Activated CD8-positive, alpha-beta T cell treated with anti-CD3 and anti-CD28 coated beads, Interleukin-2, amount 10 ng/mL, durations not matched to agents 7 days and 5 days (primary cell): ENCODE results near the gene TGFBR1. TPM values are rescaled to one million over a fixed set of nuclear protein-coding genes. Genes with fewer than 3 reads are reported as not detected.

Source experiments
- ATAC-seq: fragments of 150-1000 bp; cut with Tn5 transposase; one replicate; pipeline ENCODE4 v1.10.0; 2021; ENCODE audit warnings: moderate library complexity
- CTCF ChIA-PET: fragments of 350-600 bp; sonication (Branson Sonifier 250); formaldehyde crosslinking; loops from one replicate; lab custom pipeline; 2021; ENCODE audit warnings: antibody characterized with exemption; lab: Charles Lee
- POLR2A ChIA-PET: fragments of 350-600 bp; sonication (Branson Sonifier 250); formaldehyde crosslinking; loops from one replicate; lab custom pipeline; 2021; ENCODE audit warnings: antibody characterized with exemption; lab: Charles Lee
- DNase-seq: peaks from one replicate; pipeline ENCODE4 v3.0.0-alpha.2; 2020
- H3K27ac Mint-ChIP-seq: one replicate; pipeline ENCODE4 v1.8.0; 2021; ENCODE audit warnings: mild to moderate bottlenecking, mixed read lengths
- H3K27me3 Mint-ChIP-seq: one replicate; pipeline ENCODE4 v1.8.0; 2021; ENCODE audit warnings: low read depth, mixed read lengths
- H3K36me3 Mint-ChIP-seq: one replicate; pipeline ENCODE4 v1.8.0; 2021; ENCODE audit warnings: low read depth, mixed read lengths
- H3K4me1 Mint-ChIP-seq: one replicate; pipeline ENCODE4 v1.8.0; 2021; ENCODE audit warnings: low read depth, mixed read lengths
- H3K4me3 Mint-ChIP-seq: one replicate; pipeline ENCODE4 v1.8.0; 2021; ENCODE audit warnings: mild to moderate bottlenecking, mixed read lengths
- H3K9me3 Mint-ChIP-seq: one replicate; pipeline ENCODE4 v1.8.0; 2022; ENCODE audit warnings: mixed read lengths; ENCODE audit not compliant: insufficient read depth
- total RNA-seq, 2 experiments: library from RNA; stranded (reverse); gene quantifications; one replicate each; pipeline ENCODE4 v1.2.3, GENCODE V29; 2021

The TGFBR1 gene
- total RNA-seq = 10 to 100 TPM; 90.1 to 90.9 TPM

DNA sequence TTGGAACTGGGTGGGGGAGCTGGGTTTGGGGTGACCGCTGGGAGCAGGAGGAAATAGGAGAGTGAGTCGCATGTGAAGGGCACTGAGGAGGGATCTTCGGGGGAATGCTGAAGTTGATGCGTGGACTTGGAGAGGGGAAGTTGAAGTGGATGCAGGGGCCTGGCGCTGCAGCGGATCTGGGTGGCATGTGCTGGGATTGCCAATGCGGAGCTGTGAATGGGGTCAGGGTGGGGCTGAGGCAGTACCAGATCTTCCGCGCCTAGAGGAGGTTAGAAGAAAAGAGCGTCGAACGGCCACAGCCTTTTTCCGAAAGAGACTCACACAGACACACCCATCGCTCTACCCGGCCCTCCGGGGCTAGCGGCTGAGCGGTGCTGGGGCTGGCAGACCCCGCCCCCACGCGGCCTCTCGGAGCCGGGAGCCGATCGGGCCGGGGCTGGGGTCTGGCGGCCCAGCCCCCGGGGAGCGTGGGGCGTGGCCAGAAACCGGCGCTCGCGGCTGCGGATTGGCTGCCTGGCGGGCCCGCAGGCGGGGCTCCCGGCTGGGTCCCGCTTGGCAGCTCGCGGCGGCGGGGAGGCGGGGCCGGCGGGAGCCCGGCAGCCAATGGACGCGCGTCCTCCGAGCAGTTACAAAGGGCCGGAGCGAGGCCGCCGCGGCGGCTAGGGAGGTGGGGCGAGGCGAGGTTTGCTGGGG is at the start of gene TGFBR1:
TSS of gene TGFBR1 (plus strand) at position 655 of the 693 bp plus-strand sequence. CDS start 93 bp downstream, outside the sequence.
- DNase-seq (peak; percentile 94), ATAC-seq (peak; percentile 90)
- peaks cover 76% of the 10 kb centered on the region for H3K4me1 Mint-ChIP-seq
- POLR2A ChIA-PET = interaction anchor here (0.6 to 6.9 kb wide), 18 partner anchors 9 to 103 kb away, joined by 3 to 62 read pairs (median 4); no protein-coding TSS in a partner anchor
- peak within 1 kb of the TSS; percentile 92 for H3K27ac Mint-ChIP-seq
- peaks cover 44% of the 10 kb centered on the region for H3K36me3 Mint-ChIP-seq
- H3K9me3 Mint-ChIP-seq = peaks cover 3% of the 10 kb centered on the region
- no peaks in the 10 kb centered on the region for H3K27me3 Mint-ChIP-seq
- CTCF ChIA-PET = interaction anchor here (0.7 to 8.6 kb wide), 18 partner anchors 9 to 105 kb away, joined by 3 to 125 read pairs (median 5); no protein-coding TSS in a partner anchor
- peak within 1 kb of the TSS; percentile 89 for H3K4me3 Mint-ChIP-seq

DNA sequence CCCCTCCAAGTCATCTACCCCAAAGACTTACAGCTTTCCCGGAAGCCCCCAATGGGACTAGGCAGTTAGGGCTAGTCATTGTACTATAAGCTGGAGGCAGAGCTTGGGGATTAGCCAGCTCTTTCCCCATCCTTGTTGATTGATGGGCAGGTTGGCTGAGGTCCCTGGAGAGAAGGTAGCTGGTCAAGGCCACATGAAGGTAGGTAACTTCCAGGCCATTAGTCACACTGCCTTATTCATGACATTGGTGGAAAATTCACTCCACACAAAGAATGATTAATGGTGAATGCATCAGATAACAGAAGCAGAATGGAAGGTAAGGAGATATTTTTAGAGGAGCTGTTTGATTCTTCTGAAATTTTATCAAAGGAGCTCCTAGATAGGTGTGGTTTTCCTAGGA is 49.5 kb upstream of the TGFBR1 start:
- Mint-ChIP-seq H3K9me3 (peaks cover 6% of the 10 kb centered on the region), H3K27me3 (no peaks in the 10 kb centered on the region), H3K36me3 (peaks cover 29% of the 10 kb centered on the region), H3K27ac (no peak overlapping the region), H3K4me1 (peaks cover 81% of the 10 kb centered on the region), H3K4me3 (no peak overlapping the region)
- POLR2A ChIA-PET = interaction anchor here (1.2 to 1.9 kb wide), 2 partner anchors 8 to 49 kb away, joined by 3 to 12 read pairs; partner anchors contain the start of gene TGFBR1
- no peak for ATAC-seq
- no peak for DNase-seq
- CTCF ChIA-PET = interaction anchor here (0.6 to 5.2 kb wide), 11 partner anchors 17 to 804 kb away, joined by 3 to 29 read pairs (median 3); no protein-coding TSS in a partner anchor

DNA sequence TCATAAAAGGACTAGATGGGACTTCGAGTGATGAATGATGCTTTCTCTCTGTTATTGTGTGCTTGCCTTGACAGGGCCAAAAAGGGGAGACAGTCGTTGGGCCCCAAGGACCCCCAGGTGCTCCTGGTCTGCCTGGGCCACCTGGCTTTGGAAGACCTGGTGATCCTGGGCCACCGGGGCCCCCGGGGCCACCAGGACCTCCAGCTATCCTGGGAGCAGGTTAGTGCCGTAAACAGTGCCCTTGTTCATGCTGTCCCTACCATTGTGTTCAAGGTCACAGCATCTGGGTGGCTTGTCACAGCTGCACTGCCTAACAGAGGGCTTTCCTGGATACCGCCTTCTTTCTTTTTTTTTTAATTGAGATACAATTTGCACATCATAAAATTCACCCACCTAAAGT is 48.7 kb upstream of the TGFBR1 start:
- DNase-seq (no peak), ATAC-seq (no peak)
- Mint-ChIP-seq H3K4me1 (peaks cover 86% of the 10 kb centered on the region), H3K4me3 (no peak overlapping the region), H3K27me3 (no peaks in the 10 kb centered on the region), H3K9me3 (peaks cover 6% of the 10 kb centered on the region), H3K36me3 (peaks cover 33% of the 10 kb centered on the region), H3K27ac (peak overlapping the region; percentile 43)
- CTCF ChIA-PET = interaction anchor here (0.9 to 5.2 kb wide), 7 partner anchors 18 to 208 kb away, joined by 3 to 29 read pairs (median 3); no protein-coding TSS in a partner anchor
- POLR2A ChIA-PET = interaction anchor here (1.9 kb wide), 1 partner anchor 48 kb away, joined by 12 read pairs; the partner anchor contains the start of gene TGFBR1

DNA sequence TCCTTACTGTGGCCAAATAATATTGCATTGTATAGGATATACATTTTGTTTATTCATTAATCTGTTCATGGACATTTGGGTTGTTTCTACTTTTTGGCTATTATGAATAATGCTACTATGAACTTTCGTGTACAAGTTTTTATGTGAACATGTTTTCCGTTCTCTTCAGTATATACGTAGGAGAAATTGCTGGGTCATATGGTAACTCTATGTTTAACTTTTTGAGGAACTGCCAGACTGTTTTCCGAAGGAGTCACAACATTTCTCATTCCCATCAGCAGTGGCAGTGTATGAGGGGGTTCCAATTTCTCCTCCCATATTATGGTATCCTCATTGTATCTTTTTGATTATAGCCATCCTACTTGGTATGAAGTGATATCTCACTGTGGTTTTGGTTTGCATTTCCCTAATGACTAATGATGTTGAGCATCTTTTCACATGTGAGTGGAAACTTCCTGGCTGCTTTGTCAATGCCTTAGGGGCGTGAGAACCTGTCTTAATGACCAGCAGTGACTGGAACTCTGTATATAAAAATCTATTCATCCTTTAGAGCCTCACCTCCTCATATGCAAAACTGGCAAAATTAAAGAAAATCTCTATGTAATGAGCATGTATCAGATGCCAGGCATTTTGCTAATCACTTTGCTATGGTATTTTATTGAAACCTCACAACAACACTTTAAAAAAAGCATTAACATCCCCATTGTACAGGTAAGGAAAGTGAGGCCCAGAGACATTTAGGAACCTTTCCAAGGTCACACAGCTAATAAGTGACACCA is 47.8 kb upstream of the TGFBR1 start:
- Mint-ChIP-seq H3K9me3 (peaks cover 6% of the 10 kb centered on the region), H3K4me1 (peaks cover 85% of the 10 kb centered on the region), H3K27me3 (no peaks in the 10 kb centered on the region), H3K36me3 (peaks cover 35% of the 10 kb centered on the region), H3K27ac (peak overlapping the region; percentile 98), H3K4me3 (peak overlapping the region; percentile 78)
- CTCF ChIA-PET = interaction anchor here (1.1 to 5.2 kb wide), 10 partner anchors 29 to 83 kb away, joined by 4 to 43 read pairs (median 18); partner anchors contain the start of gene TGFBR1
- DNase-seq = peak; percentile 44
- peak; percentile 21 for ATAC-seq
- POLR2A ChIA-PET = interaction anchor here (1.1 to 3.7 kb wide), 7 partner anchors 20 to 82 kb away, joined by 3 to 37 read pairs (median 6); partner anchors contain the start of gene TGFBR1

DNA sequence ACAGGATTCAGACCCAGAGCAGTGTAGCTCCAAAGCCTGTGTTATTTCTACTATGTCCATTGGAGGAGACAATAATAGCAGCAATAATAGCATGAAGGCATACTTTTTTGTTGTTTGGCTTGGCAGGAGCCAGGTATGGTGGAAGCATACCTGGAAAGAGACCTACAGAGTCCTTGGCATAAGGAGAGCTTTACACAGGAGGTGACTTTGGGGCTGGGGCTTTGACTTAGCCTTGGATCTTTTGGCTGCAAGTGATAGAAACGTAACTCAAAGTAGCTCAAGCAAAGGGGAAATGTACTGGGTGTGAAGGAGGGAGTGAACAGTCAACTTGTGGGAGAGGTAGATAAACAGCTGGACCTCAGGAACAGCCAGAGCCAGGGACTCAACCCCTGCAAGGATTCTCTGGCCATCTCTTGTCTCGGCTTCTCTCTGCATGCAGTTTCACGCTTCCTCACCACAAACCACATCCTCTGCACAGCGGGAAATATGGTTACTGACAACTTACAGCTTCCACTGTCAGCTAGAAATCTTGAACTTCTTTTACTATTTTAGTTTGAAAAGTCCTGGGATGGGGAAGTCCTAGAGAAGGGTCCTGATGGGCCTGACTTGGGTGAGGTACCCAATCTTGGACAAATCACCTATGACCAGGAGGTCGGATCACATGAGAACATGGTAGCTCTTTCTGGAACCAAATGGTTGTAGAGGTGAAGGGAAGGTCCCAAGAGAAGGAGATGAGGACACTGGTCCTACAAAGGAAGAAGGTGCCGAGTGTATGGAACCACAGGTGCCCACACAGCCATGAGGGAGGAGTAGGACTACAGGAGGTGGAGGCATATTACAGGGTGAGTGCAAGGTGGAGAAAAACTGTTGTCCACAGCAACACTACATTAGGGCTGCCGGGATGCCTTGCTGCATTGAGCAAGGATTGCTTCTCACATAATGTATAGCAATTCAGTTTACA is 47.0 kb upstream of the TGFBR1 start:
- CTCF ChIA-PET = interaction anchor here (1.0 to 3.2 kb wide), 16 partner anchors 10 to 210 kb away, joined by 3 to 43 read pairs (median 8); partner anchors contain the start of gene TGFBR1
- peak; percentile 82 for ATAC-seq
- DNase-seq = peak; percentile 94
- POLR2A ChIA-PET = interaction anchor here (0.8 to 3.7 kb wide), 13 partner anchors 11 to 81 kb away, joined by 3 to 37 read pairs (median 4); partner anchors contain the start of gene TGFBR1
- peaks cover 39% of the 10 kb centered on the region for H3K36me3 Mint-ChIP-seq
- H3K4me1 Mint-ChIP-seq = peaks cover 82% of the 10 kb centered on the region
- peak overlapping the region; percentile 98 for H3K27ac Mint-ChIP-seq
- peaks cover 6% of the 10 kb centered on the region for H3K9me3 Mint-ChIP-seq
- H3K4me3 Mint-ChIP-seq = peak overlapping the region; percentile 78
- no peaks in the 10 kb centered on the region for H3K27me3 Mint-ChIP-seq

DNA sequence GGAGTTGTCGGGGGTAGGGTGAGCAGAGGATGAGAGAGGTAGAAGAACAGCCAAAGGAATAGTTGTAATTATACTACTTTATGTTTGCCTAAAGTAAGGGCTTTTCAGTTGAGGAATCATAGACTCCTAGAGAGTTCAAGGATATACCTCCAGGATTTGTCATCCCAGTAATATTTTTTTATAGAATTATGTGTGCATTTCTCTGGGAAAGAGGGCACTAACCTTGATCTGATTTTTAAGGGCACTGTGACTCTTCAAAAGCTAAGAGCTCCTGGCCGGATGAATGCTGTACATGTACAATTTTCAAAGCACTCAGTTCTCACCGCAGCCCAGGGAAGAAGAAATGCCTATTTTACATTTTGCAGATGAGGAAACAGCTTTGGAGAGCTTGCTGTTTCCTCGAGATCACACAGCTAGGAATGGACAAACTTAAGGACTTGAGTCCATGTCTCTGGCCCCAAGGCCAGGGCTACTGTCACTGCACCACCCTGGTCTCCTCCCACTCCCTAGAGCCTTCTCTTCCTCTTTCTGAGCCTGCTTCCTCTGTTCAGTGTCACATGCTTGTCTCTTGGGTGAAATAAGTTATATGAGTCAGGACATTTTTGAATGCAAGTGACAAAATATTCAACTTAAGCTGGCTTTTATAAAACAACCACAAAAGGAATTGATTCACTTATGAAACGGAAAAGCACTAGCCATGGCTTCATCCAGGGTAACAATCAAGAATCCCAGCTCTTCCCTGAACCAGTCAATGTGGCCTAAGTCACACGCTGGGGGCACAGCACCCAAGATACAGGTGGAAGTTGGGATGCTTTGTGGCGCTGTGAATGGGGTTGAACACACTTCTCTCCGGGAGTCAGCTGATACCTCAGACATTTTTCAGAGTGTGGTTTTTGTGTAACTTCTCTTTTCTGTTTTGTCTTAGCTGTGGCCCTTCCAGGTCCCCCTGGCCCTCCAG is 45.7 kb upstream of the TGFBR1 start:
- peak; percentile 58 for DNase-seq
- H3K4me1 Mint-ChIP-seq = peaks cover 82% of the 10 kb centered on the region
- POLR2A ChIA-PET = interaction anchor here (0.6 to 3.7 kb wide), 14 partner anchors 12 to 1290 kb away, joined by 3 to 37 read pairs (median 4); partner anchors contain the start of gene TGFBR1

DNA sequence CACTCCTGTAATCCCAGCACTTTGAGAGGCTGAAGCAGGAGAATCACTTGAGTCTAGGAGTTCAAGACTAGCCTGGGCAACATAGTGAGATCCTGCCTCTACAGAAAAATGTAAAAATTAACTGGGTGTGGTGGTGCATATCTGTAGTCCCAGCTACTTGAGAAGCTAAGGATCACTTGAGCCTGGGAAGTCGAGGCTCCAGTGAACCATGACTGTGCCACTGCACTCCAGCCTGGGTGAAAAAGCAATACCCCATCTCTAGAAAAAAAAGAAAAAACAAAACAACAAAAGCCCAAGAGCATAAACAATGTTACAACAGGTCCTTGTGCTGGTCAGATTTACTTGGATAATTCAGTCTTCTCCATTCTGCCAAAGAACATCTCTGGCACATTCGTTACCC is 44.3 kb upstream of the TGFBR1 start:
- H3K9me3 Mint-ChIP-seq = peaks cover 6% of the 10 kb centered on the region
- ChIA-PET CTCF (interaction anchor here (1.4 to 3.1 kb wide), 4 partner anchors 16 to 76 kb away, joined by 3 to 12 read pairs (median 4); no protein-coding TSS in a partner anchor), POLR2A (interaction anchor here (3.7 kb wide), 1 partner anchor 32 kb away, joined by 37 read pairs; no protein-coding TSS in a partner anchor)
- ATAC-seq = no peak
- peaks cover 82% of the 10 kb centered on the region for H3K4me1 Mint-ChIP-seq
- H3K36me3 Mint-ChIP-seq = peaks cover 39% of the 10 kb centered on the region
- no peak overlapping the region for H3K4me3 Mint-ChIP-seq
- no peaks in the 10 kb centered on the region for H3K27me3 Mint-ChIP-seq
- DNase-seq = no peak
- no peak overlapping the region for H3K27ac Mint-ChIP-seq

More for the DNA sequence above, 45.7 kb upstream of the TGFBR1 start:
- Mint-ChIP-seq H3K27me3 (no peaks in the 10 kb centered on the region), H3K36me3 (peaks cover 42% of the 10 kb centered on the region), H3K4me3 (peak overlapping the region; percentile 78), H3K9me3 (peaks cover 6% of the 10 kb centered on the region), H3K27ac (peak overlapping the region; percentile 98)
- CTCF ChIA-PET = interaction anchor here (0.5 to 3.2 kb wide), 20 partner anchors 9 to 211 kb away, joined by 3 to 43 read pairs (median 4); partner anchors contain the start of gene TGFBR1
- ATAC-seq = peak; percentile 57

DNA sequence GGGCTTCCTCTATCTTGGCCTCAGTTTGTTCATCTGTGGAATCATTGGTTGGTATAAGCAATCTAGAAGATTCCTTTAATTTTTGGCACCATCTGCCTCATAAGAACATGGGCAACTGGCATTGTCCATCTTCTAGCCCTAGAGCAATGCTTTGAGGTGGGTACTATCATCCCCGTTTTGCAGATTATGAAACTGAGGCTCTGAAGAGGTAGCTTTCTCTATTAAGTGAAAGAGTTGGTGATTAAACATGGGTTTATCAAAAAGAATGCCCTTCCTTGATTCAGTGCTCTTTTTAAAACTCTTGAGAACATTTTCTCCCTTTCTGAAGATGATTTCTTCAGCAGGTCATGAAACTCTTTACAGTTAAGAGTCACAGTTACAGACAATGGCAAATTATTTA is 42.4 kb upstream of the TGFBR1 start:
- ChIA-PET POLR2A (interaction anchor here (1.3 kb wide), 1 partner anchor 14 kb away, joined by 3 read pairs; no protein-coding TSS in a partner anchor), CTCF (no interaction called here)

DNA sequence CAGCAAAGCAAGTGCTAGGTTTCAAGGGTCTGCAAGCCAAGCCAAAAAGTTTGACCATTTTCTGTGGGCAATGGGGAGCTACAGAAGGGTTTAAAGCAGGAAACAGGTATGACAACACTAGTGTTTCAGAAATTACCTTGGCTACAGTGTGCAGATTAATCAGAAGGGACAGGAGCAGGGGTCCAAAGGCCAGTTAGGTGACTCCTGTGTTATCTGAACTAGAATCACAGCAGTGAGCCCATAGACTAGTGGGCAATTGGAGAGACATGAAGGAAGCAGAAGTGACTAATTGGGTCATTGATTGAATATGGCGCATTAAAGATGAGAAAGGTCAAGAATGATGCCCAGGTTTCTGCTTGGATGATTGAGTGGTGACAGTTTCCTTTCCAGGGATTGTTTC is 41.4 kb upstream of the TGFBR1 start:
- H3K27ac Mint-ChIP-seq = peak overlapping the region; percentile 15

More for the DNA sequence above, 42.4 kb upstream of the TGFBR1 start:
- no peak overlapping the region for H3K4me3 Mint-ChIP-seq
- H3K27me3 Mint-ChIP-seq = no peaks in the 10 kb centered on the region
- ATAC-seq (no peak), DNase-seq (no peak)
- H3K27ac Mint-ChIP-seq = no peak overlapping the region
- H3K4me1 Mint-ChIP-seq = peaks cover 68% of the 10 kb centered on the region
- peaks cover 24% of the 10 kb centered on the region for H3K36me3 Mint-ChIP-seq
- no peaks in the 10 kb centered on the region for H3K9me3 Mint-ChIP-seq

More for the DNA sequence above, 41.4 kb upstream of the TGFBR1 start:
- Mint-ChIP-seq H3K36me3 (peaks cover 26% of the 10 kb centered on the region), H3K4me1 (peaks cover 64% of the 10 kb centered on the region), H3K27me3 (no peaks in the 10 kb centered on the region), H3K4me3 (no peak overlapping the region), H3K9me3 (no peaks in the 10 kb centered on the region)
- DNase-seq = no peak
- ChIA-PET CTCF (no interaction called here), POLR2A (interaction anchor here (0.8 to 1.3 kb wide), 2 partner anchors 8 to 13 kb away, joined by 3 read pairs; no protein-coding TSS in a partner anchor)
- ATAC-seq = no peak
